SK-N-SH (cell line): Measurements from ENCODE around the gene HSD17B11. TPM values are rescaled to one million over a fixed set of nuclear protein-coding genes. Genes with fewer than 3 reads are reported as not detected.

ENCODE experiments used
- CTCF ChIA-PET: fragments of 300-600, 350-600 bp; formaldehyde crosslinking; extraction: SDS; loops from one replicate; lab custom pipeline; 2021; lab: Yijun Ruan, JAX
- POLR2A ChIA-PET: fragments of 350-600 bp; sonication (Branson Sonifier 250); formaldehyde crosslinking; extraction: SDS; loops from one replicate; lab custom pipeline; 2020; ENCODE audit warnings: antibody characterized with exemption, inconsistent platforms; lab: Yijun Ruan, JAX
- DNase-seq: peaks from one replicate; pipeline ENCODE4 v3.0.0; 2012
- H2AFZ ChIP-seq: fragments of 200-600 bp; sonication (generic); 2 replicates; pipeline ENCODE4 v1.8.1; 2016; ENCODE audit warnings: antibody characterized with exemption, mild to moderate bottlenecking, low read depth
- H3F3A ChIP-seq: fragments of 200-600 bp; sonication (generic); replicated peaks from 2 replicates; pipeline ENCODE3; 2016; ENCODE audit warnings: antibody characterized with exemption, mild to moderate bottlenecking; ENCODE audit not compliant: insufficient read depth
- H3K27ac ChIP-seq, 2 experiments: fragments of 200-500 bp in 1 of 2; fragments of 200-600 bp in 1 of 2; sonication (Bioruptor generic) in 1 of 2; sonication (generic), shearing (Covaris generic) in 1 of 2; 2 replicates each; pipeline versions ENCODE4 v1.5.1 to v1.6.1; 2014 to 2016; ENCODE audit warnings: low read depth in 2 of 2, inconsistent platforms in 1 of 2, low read length in 1 of 2, mild to moderate bottlenecking in 1 of 2, mixed read lengths in 1 of 2
- H3K27me3 ChIP-seq: fragments of 200-600 bp; sonication (generic), shearing (Covaris generic); 2 replicates; pipeline ENCODE4 v1.6.1; 2016; ENCODE audit warnings: mixed run types; ENCODE audit not compliant: insufficient read depth
- H3K36me3 ChIP-seq, 2 experiments: fragments of 200-500 bp in 1 of 2; fragments of 200-600 bp in 1 of 2; sonication (Bioruptor generic) in 1 of 2; sonication (generic) in 1 of 2; replicated peaks in 1 of 2; 2 replicates each; pipeline versions ENCODE3 to v1.5.1; 2014 to 2016; ENCODE audit warnings: low read length in 1 of 2, mild to moderate bottlenecking in 1 of 2; ENCODE audit not compliant: insufficient read depth in 2 of 2, control insufficient read depth in 1 of 2
- H3K4me1 ChIP-seq, 2 experiments: fragments of 200-500 bp in 1 of 2; fragments of 200-600 bp in 1 of 2; sonication (Bioruptor generic) in 1 of 2; sonication (generic), shearing (Covaris generic) in 1 of 2; 2 replicates each; pipeline versions ENCODE4 v1.5.1 to v1.6.1; 2014 to 2016; ENCODE audit warnings: low read depth in 1 of 2, low read length in 1 of 2, mixed run types in 1 of 2; ENCODE audit not compliant: insufficient read depth in 2 of 2, control insufficient read depth in 1 of 2
- H3K4me2 ChIP-seq: fragments of 200-600 bp; sonication (generic), shearing (Covaris generic); 2 replicates; pipeline ENCODE4 v1.6.1; 2017; ENCODE audit warnings: mixed run types
- H3K4me3 ChIP-seq, 2 experiments: fragments of 200-500 bp in 1 of 2; fragments of 200-600 bp in 1 of 2; sonication (Bioruptor generic) in 1 of 2; sonication (generic), shearing (Covaris generic) in 1 of 2; 2 replicates each; pipeline versions ENCODE4 v1.5.1 to v1.8.1; 2014 to 2016; ENCODE audit warnings: low read depth in 2 of 2, inconsistent platforms in 1 of 2, low read length in 1 of 2, mild to moderate bottlenecking in 1 of 2, mixed read lengths in 1 of 2, moderate library complexity in 1 of 2
- H3K79me2 ChIP-seq: fragments of 200-600 bp; sonication (generic); 2 replicates; pipeline ENCODE4 v1.8.1; 2017; ENCODE audit warnings: mild to moderate bottlenecking; ENCODE audit not compliant: insufficient read depth
- H3K9ac ChIP-seq: fragments of 200-600 bp; sonication (generic); 2 replicates; pipeline ENCODE4 v1.6.1; 2017; ENCODE audit warnings: mixed run types
- H3K9me2 ChIP-seq: fragments of 200-600 bp; sonication (generic); 2 replicates; pipeline ENCODE4 v1.6.1; 2017; ENCODE audit warnings: mixed run types
- H3K9me3 ChIP-seq: fragments of 200-600 bp; sonication (generic); 2 replicates; pipeline ENCODE4 v1.6.1; 2017; ENCODE audit warnings: mixed run types, mild to moderate bottlenecking, moderate library complexity
- H4K20me1 ChIP-seq: fragments of 200-600 bp; sonication (generic); 2 replicates; pipeline ENCODE4 v1.6.1; 2017; ENCODE audit warnings: mild to moderate bottlenecking, mixed run types; ENCODE audit not compliant: insufficient read depth
- CHD2 ChIP-seq: fragments of 150-350 bp; IDR thresholded peaks from 2 replicates; pipeline ENCODE4 v1.6.1; 2018; ENCODE audit warnings: low read length; ENCODE audit not compliant: partially characterized antibody
- ELF1 ChIP-seq: IDR thresholded peaks from 2 replicates; pipeline ENCODE4 v1.4.0; 2012
- EP300 ChIP-seq, 2 experiments: IDR thresholded peaks; 2 replicates each; pipeline versions ENCODE4 v1.4.0 to v1.6.1; 2012; ENCODE audit warnings: borderline replicate concordance in 1 of 2, low read depth in 1 of 2, low read length in 1 of 2
- EZH2phosphoT487 ChIP-seq: fragments of 200-600 bp; sonication (generic); IDR thresholded peaks from 2 replicates; pipeline ENCODE4 v1.6.1; 2017; ENCODE audit warnings: low read depth, mixed run types, mild to moderate bottlenecking, antibody characterized with exemption, moderate library complexity, borderline replicate concordance
- FOXJ3 ChIP-seq: sonication (generic); formaldehyde crosslinking; IDR thresholded peaks from 2 replicates; pipeline ENCODE4 v1.5.1; 2020; ENCODE audit warnings: mild to moderate bottlenecking, missing genetic modification reagents
- GABPA ChIP-seq: IDR thresholded peaks from 2 replicates; pipeline ENCODE4 v1.4.0; 2012; ENCODE audit warnings: low read depth, mild to moderate bottlenecking
- GATA2 ChIP-seq: sonication (generic); formaldehyde crosslinking; IDR thresholded peaks from 2 replicates; pipeline ENCODE4 v1.5.0; 2020; ENCODE audit warnings: mild to moderate bottlenecking, missing genetic modification reagents
- IRF3 ChIP-seq: fragments of 150-350 bp; IDR thresholded peaks from 2 replicates; pipeline ENCODE4 v1.6.1; 2016; ENCODE audit warnings: mild to moderate bottlenecking, low read depth, low read length
- MEF2A ChIP-seq: IDR thresholded peaks from 2 replicates; pipeline ENCODE4 v1.4.0; 2012; ENCODE audit warnings: low read depth, borderline replicate concordance
- NFIC ChIP-seq: IDR thresholded peaks from 2 replicates; pipeline ENCODE4 v1.4.0; 2012; ENCODE audit warnings: borderline replicate concordance
- RAD21 ChIP-seq: IDR thresholded peaks from 2 replicates; pipeline ENCODE4 v1.6.1; 2012; ENCODE audit warnings: mild to moderate bottlenecking, low read length
- REST ChIP-seq: IDR thresholded peaks from 2 replicates; pipeline ENCODE4 v1.6.1; 2012; ENCODE audit warnings: mild to moderate bottlenecking, low read depth, low read length, moderate library complexity
- RXRA ChIP-seq: IDR thresholded peaks from 2 replicates; pipeline ENCODE4 v1.4.0; 2012; ENCODE audit warnings: low read depth, mild to moderate bottlenecking, borderline replicate concordance
- SIN3A ChIP-seq: IDR thresholded peaks from 2 replicates; pipeline ENCODE4 v1.6.1; 2012; ENCODE audit warnings: low read depth, mild to moderate bottlenecking, low read length, moderate library complexity, borderline replicate concordance
- TAF1 ChIP-seq: IDR thresholded peaks from 2 replicates; pipeline ENCODE4 v1.6.1; 2012; ENCODE audit warnings: low read depth, mild to moderate bottlenecking, low read length, moderate library complexity, borderline replicate concordance
- TCF12 ChIP-seq: IDR thresholded peaks from 2 replicates; pipeline ENCODE4 v1.4.0; 2012
- TEAD4 ChIP-seq: IDR thresholded peaks from 2 replicates; pipeline ENCODE4 v1.4.0; 2012; ENCODE audit warnings: mild to moderate bottlenecking, borderline replicate concordance; ENCODE audit not compliant: insufficient read depth
- USF1 ChIP-seq: IDR thresholded peaks from 2 replicates; pipeline ENCODE4 v1.4.0; 2012; ENCODE audit warnings: low read depth, borderline replicate concordance
- USF2 ChIP-seq: fragments of 150-350 bp; IDR thresholded peaks from 2 replicates; pipeline ENCODE4 v1.6.1; 2017; ENCODE audit warnings: antibody characterized with exemption, low read length, low read depth, borderline replicate concordance
- ZBTB33 ChIP-seq: IDR thresholded peaks from 2 replicates; pipeline ENCODE4 v1.4.0; 2012; ENCODE audit warnings: low read depth, borderline replicate concordance
- WGBS: methylation state at CpG from one replicate; pipeline ENCODE4 v1.1.6; 2017; ENCODE audit warnings: low lambda C conversion rate; 5-methylcytosine and 5-hydroxymethylcytosine counted together
- polyA plus RNA-seq, 3 experiments: library from polyadenylated mRNA; depleted of rRNA; stranded (reverse); fragments of >200 nt; gene quantifications; 2 replicates each; pipeline ENCODE4 v1.2.3, GENCODE V29; 2012

The HSD17B11 gene
- polyA plus RNA-seq, 1 of the 3 experiments (the other 2 are of a cell fraction): 13.2 TPM

- TF ChIP-seq USF2 (no peak), RAD21 (no peak), FOXJ3 (CRISPR knock-in tag) (no peak), TEAD4 (no peak), CHD2 (no peak), ELF1 (no peak), REST (no peak), MEF2A (no peak), NFIC (no peak), SIN3A (no peak), USF1 (no peak), TAF1 (no peak)
Measured at GRCh38 chr4:87339440-87339839, 51.5 kb downstream of the HSD17B11 start (continued).

GRCh38 chr4:87337361-87337760 is 53.6 kb downstream of the HSD17B11 start:
- no peaks in the 10 kb centered on the region for H3F3A ChIP-seq
- no peak overlapping the region for H3K27ac ChIP-seq
- no peaks in the 10 kb centered on the region for H3K4me1 ChIP-seq
- no peaks in the 10 kb centered on the region for H3K27me3 ChIP-seq
- H3K9me2 ChIP-seq: no peaks in the 10 kb centered on the region
- no peak overlapping the region for H3K9ac ChIP-seq
- peaks cover 25 to 68% of the 10 kb centered on the region in 2 experiments for H3K36me3 ChIP-seq
- H3K79me2 ChIP-seq: no peaks in the 10 kb centered on the region
- WGBS: 94% methylated on average over 1 of the region's 1 CpG
- H4K20me1 ChIP-seq: no peaks in the 10 kb centered on the region
- H3K9me3 ChIP-seq: 0 out of 2 replicates have a peak, but pooled peaks cover 6% of the 10 kb centered on the region
- DNase-seq: no peak
- no peak overlapping the region for H3K4me3 ChIP-seq
- ChIA-PET CTCF (no interaction called here), POLR2A (no interaction called here)
- no peak overlapping the region for H2AFZ ChIP-seq
- no peak overlapping the region for H3K4me2 ChIP-seq
- TF ChIP-seq EZH2phosphoT487: no peak
- no peak for TF ChIP-seq TEAD4
- no peak for TF ChIP-seq TCF12
- no peak for TF ChIP-seq GATA2
- TF ChIP-seq SIN3A: no peak
- no peak for TF ChIP-seq RAD21
- no peak for TF ChIP-seq RXRA
- TF ChIP-seq GABPA: no peak
- no peak for TF ChIP-seq USF1
- TF ChIP-seq ZBTB33: no peak
- no peak for TF ChIP-seq EP300 (IDR thresholded peaks at IDR 0.05; ENCODE audit: borderline replicate concordance in 1 of 2, low read depth in 1 of 2, low read length in 1 of 2)
- no peak for TF ChIP-seq IRF3
- no peak for TF ChIP-seq CHD2
